Non-pigmented ciliary epithelial cell (primary cell): ENCODE data around the gene USP32.

Experiments
- DNase-seq: peaks from one replicate; pipeline ENCODE4 v3.0.0-alpha.2; 2010; ENCODE audit warnings: low read depth

Gene USP32

DNA sequence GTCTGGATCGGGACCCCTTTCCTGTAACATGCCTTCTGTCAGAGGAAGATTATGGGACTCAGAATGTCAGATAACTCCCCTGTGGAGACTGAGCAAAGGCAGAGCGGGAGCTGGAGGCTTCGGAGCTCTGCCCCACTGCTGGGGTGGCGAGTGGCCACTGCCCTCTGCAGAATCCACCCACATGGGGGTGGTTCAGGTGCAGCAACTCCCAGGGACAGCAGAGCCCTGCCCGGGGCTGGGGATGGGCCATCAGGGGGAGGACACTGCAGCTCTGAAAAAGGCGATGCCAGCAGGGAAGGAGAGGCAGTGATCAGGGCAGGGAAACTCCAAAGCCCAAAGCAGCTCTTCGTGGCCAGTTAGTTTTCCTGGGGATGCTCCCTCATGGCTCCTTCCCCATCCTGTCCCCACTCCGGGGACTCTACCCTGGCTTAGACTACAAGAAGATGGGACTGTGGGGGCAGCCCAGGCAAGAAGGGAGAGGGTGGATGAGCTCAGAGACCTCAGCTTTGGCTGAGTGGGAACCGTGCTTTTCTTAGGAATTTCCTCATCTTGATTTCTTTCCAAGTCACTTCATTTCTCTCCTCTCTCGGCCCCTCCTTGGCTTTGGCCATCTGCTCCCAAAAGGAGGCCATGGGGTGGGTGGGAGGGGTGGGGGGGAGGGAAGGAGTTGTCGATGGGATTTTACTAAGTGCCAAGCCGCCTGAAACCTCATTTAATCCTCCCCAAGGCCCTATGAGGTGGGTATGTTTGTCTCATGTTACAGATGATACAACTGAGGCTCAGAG is 238.1 kb downstream of the USP32 start:
- DNase-seq, result no peak

DNA sequence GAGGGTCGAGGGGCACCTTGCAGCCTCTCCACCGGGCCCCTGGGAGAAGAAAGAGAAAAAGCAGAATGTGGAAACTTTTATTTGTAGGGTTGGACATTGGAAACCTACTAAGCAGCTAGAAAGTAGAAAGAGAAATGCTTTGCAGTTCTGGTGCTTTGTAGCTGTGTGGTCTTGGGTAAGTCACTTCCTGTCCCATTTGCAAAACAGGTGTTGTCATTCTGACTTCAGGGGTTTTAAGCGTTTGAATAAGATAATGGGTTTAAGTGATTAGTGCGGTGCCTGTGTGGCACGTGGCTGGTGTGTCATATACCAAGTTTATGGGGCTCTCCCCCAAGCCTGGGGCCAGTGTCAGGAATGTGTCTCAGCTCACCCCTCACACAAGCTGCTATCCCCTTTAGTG is 240.6 kb downstream of the USP32 start:
- no peak for DNase-seq

- DNase-seq, result no peak
Observed at GRCh38 chr17:60149691-60150582, 242.0 kb downstream of the USP32 start, which contains the start of gene CA4. TSS of gene CA4 (plus strand) at chr17:60149973. CDS start at chr17:60150035, 62 bp downstream.

GRCh38 chr17:60148373-60148772 is 243.6 kb downstream of the USP32 start:
- DNase-seq, result no peak

DNA sequence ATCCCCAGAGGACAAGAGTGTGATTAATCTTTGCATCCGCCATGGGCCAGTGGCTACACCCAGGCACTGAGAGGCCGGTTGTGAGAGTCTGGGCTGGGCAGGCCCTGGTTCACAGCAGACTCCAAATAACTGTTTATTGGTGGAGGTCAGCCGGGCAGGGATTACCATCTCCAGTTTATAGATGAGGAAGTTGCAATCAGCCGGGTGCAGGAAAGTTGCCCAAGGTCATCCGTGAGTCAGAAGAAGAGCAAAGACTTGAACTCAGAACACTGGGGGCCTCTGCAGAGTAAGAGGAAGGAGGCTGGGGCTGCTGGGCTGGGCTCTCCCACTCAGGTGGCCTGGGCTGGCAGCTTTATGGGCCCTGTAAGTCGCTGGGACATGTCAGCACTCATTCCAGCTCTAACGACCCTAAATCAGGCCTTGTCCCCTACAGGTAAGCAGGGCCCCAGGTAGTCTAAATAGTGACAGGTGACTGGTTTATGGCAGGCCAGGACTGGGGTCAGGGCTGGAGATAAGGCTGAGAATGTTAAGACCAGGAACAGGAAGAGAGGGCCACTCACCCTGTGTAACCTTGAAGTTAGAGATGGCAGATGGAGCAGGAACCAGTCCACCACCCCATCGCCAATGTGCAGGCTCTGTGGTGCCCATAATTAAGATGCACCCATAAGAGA is 244.2 kb downstream of the USP32 start:
- DNase-seq, result no peak

GRCh38 chr17:60146206-60146605 is 245.7 kb downstream of the USP32 start:
- DNase-seq, result no peak

DNA sequence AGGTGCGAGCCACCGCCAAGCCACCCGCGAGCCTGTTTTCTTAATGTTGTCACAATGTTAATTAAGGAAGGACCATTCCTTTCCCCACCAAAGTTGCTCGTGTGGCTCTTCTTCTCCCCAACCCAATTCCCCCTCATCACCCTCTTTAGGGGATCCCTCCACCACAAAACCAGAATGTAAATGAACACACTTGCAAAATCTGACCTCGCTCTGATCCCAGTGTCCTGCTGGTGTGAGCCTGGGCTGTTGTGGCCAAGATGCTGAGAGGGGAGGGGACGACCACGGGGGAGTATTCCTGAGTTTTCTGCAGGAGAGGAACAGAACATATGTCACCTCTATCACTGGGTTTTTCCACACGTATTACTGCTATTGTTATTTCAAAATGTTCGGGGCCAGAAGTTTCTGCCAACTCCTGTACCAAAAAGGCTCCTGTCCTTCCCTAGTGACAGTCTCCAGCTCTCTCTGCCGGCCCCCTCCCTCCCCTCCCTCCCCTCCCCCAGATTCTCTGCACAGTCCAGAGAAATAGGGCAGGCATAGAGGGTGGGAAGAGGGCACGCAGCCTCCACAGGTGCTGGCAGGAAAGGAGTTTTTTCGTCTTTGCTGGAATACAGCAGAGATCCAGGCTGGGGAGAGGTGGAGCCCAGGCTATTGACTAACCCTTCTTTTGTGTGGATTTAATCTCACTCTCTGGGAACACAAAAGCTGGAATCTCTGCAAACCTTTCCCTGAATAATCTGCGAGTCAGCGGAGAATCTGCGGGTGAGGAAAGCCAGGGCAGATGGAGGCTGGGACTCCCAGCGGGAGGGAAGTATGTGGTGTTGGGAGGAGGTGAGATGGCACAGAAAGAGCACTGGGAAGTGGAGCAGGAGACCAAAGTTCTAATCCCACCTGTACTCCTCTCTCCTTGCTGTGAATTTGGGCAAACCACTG is 246.7 kb downstream of the USP32 start:
- DNase-seq, result no peak

DNA sequence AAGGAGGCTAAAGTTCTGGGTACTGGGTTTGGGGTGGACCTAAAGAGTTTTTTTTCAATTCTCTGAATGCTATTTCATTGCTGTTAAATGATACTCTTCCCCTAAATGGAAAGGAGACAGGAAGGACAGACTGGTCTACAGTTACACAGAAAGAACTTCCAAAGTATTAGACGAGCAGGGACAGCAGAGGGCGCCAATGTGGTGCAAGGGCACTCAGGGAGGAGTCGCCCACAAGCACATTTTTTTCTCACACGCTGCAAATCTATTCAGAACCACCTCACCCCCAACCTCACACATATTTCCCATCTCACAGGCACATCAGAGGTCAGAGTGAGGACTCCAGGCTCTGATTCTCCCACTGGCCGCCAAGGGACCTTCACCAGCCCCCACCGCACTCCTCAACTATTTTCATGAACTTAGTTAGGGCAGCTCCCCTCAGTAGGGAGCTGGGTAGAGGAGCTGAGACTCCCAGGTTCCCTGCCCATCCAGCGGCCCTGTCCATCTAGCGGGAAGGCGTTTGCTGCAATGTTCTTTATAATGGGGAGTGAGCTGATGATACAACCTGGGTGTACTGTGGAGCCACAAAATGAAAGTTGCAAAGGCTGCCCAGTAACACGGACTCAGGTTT is 248.9 kb downstream of the USP32 start:
- DNase-seq, result peak; percentile 60

DNA sequence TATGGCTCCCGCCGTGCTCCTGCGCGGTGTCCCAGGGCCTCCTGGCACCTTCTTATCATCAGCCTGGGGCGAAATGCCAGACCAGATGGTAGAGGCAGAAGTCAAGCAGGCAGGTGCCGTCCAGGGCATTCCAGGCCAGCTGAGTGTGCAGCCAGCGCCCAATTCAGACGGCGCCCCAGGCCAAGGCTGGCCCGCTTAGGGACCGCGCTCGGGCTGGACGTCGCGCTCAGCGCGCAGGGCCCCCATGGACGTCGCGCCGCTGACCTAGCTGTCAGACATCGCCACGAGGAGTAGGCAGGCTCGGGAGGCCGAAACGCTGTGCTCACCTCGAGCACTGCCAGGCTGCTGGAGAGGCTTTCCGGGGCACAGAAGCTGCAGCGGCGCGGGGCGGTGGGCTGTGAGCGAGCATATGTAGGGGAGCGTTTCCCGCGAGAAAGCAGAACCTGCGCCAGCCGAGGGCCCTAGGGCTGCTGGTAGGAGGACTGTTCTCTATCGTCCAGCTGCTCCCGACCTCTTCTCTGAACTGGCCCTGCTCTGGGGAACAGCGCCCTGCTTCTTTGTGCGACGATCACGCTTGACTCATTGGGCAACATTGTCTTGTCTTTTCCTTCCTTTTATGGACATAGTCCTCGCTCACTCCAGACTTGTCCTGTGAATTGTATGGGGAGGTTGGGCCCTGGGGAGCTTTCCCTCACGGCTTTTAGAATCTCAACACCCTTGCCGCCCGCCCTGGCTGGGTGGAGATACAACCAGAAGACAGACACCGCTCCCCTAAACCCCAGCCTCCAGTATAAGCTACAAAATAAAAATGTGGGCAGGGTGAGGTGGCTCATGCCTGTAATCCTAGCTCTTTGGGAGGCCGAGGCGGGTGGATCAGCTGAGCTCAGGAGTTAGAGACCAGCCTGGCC is 250.6 kb downstream of the USP32 start:
- DNase-seq, result no peak

GRCh38 chr17:60139438-60140285 is 252.3 kb downstream of the USP32 start:
- no peak for DNase-seq

GRCh38 chr17:60138769-60139437 is 253.0 kb downstream of the USP32 start:
- DNase-seq, result no peak

DNA sequence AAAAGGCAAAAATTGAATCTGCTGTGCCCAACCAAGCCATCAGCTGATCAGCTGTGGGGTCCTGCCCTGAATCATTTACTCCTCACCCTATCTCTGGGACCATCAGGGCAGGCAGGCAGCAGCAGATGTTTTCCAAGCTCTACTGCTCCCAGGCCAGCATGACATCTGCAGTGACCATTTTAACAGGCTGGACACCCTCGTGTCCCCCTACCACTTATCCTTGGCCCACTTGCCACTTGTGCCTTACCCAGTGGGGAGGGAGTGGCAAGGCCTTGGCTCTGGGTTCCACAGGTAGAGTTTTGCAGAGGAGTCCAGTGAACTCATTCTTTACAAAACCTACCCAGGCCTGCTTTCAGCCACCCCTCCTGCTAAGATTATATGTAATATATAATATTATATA is 254.2 kb downstream of the USP32 start:
- DNase-seq, result no peak

DNA sequence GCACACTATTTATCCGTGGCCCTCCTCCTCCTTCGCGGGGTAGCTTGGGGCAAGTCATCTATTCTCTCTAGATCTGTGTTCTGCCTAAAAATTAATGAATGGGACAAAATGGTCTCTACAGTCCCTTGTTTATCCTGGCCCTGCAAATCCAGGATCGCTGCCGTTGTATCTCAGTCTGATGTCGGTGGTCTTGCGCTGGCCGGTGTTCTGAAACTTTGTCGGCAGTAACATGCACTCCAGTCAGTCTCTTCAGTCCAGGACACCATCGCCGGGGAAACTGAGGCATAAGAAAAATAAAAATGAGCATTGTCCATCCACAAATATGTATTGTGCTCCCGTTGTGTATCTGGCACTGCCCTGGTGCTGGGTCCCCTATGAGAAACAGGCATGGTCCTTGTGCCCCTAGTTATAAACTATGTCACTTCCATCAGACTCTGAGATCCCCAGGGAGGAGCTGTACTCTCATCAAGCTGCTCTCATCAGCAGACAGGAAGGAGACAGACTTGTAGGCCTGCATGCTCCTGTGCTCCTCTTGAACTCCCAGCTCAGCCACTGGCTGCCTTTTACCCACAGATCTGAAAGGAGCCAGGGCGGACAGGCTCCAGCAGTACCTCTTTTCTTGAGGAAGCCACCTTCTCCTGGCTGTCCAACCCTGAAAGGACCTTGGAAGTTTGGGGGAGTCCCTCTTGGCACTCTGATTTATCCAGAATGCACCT is 255.8 kb downstream of the USP32 start:
- DNase-seq, result no peak

- DNase-seq, result peak; percentile 62
Observed at GRCh38 chr17:60135151-60135950, 256.6 kb downstream of the USP32 start.

DNA sequence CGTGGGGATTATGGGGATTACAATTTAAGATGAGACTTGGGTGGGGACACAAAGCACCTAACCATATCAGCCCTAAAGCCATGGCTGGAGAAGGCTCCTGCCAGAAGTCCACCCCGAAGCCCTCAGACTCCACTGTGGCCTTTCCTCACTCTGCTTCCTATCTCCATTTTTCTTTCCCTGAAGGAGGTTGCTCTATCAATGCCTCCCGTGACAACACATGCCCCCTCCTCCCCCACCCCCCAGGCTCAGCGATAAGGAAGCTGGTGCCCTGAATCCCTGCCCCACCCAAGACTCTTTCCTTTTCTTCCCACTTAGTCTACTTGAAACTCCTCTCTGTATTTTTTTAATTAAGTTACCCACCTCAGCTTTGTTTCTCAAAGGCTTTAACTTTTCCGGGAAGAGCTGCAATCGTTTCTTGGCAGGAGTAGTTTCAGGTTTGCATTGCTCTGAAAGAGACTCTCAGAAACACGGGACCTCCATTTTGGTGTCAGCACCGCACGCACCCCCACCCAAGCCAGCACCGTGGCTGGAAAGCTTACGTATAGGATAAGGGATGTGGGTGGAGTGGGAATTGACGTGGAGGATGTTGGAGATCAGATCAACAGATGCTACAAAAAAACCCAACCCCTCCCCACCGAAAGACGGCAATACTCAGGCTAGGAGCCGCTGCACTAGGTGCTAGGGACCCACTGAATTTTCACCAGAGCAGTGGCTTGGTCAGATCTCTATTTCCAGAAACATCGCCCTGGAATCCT is 257.4 kb downstream of the USP32 start:
- no peak for DNase-seq

GRCh38 chr17:60130466-60130865 is 261.5 kb downstream of the USP32 start:
- no peak for DNase-seq
